HFFc6 (cell line): ENCODE results near the gene NFATC3. TPM values are rescaled to one million over a fixed set of nuclear protein-coding genes. Genes with fewer than 3 reads are reported as not detected.
"Not testable (repeated sequence)": the region's sequence is repeated elsewhere in the genome, so short reads cannot be mapped to it uniquely, and the experiment has no call there.

Experiments used
- DNase-seq: peaks from one replicate; pipeline ENCODE4 v3.0.0-alpha.2; 2018
- H3K27ac Mint-ChIP-seq: 2 replicates; pipeline ENCODE4 v1.8.0; 2020; ENCODE audit warnings: mild to moderate bottlenecking, mixed read lengths
- H3K27me3 Mint-ChIP-seq: 2 replicates; pipeline ENCODE4 v1.8.0; 2021; ENCODE audit warnings: mild to moderate bottlenecking, moderate library complexity, mixed read lengths; ENCODE audit not compliant: insufficient read depth
- H3K36me3 Mint-ChIP-seq: 2 replicates; pipeline ENCODE4 v1.8.0; 2021; ENCODE audit warnings: low read depth, mixed read lengths
- H3K4me1 Mint-ChIP-seq: 2 replicates; pipeline ENCODE4 v1.8.0; 2020; ENCODE audit warnings: low read depth, mixed read lengths
- H3K4me3 Mint-ChIP-seq: 2 replicates; pipeline ENCODE4 v1.8.0; 2020; ENCODE audit warnings: mild to moderate bottlenecking, moderate library complexity, mixed read lengths
- H3K9me3 Mint-ChIP-seq: 2 replicates; pipeline ENCODE4 v1.8.0; 2020; ENCODE audit warnings: mild to moderate bottlenecking, mixed read lengths
- total RNA-seq, 6 experiments: library from RNA; stranded (reverse); fragmentation: NEBNext Ultra II Directional; extraction: Animal tissue kit (Norgen Biotek cat#: 25700); gene quantifications; 2 replicates in 1 of 6; 3 replicates in 5 of 6; pipeline ENCODE4 v1.2.3, GENCODE V29; 2021
- TF ChIP-seq, protein P1 (sequence below): fragments of 200-600 bp; sonication (generic); IDR thresholded peaks from 2 replicates; pipeline ENCODE4 v1.5.0; 2021; ENCODE audit warnings: antibody characterized with exemption, mild to moderate bottlenecking

The NFATC3 gene
- total RNA-seq, 6 experiments from 2014 or later = 17.2 to 20.7 (median 19.9) TPM

DNA sequence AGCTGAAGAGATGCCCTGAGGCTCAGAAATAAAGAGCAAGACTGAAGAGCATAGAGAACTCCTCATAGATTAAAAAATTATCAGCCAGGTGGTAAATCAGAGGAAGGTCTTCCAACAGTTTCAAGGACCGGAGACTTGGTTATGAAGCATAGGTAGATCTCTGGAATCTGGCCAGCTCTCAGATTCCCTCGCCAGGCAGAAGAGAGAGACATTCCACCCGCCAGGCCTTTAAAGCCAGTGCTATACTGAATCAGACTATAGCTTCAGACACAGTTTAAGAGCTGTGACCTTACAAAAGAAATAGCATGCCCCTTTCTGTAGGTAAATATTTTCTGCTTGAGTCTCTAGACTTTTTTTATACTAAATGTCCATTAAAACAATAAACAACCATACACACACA, 70.3 kb downstream of the NFATC3 start:
- no peaks in the 10 kb centered on the region; the same call in none of the 2 replicates for H3K27me3 Mint-ChIP-seq
- no peaks in the 10 kb centered on the region for H3K36me3 Mint-ChIP-seq
- no peak overlapping the region for H3K4me3 Mint-ChIP-seq
- H3K9me3 Mint-ChIP-seq = no peaks in the 10 kb centered on the region
- DNase-seq = no peak
- H3K27ac Mint-ChIP-seq = no peak overlapping the region
- peaks cover 28% of the 10 kb centered on the region for H3K4me1 Mint-ChIP-seq
- TF ChIP-seq, protein P1, sequence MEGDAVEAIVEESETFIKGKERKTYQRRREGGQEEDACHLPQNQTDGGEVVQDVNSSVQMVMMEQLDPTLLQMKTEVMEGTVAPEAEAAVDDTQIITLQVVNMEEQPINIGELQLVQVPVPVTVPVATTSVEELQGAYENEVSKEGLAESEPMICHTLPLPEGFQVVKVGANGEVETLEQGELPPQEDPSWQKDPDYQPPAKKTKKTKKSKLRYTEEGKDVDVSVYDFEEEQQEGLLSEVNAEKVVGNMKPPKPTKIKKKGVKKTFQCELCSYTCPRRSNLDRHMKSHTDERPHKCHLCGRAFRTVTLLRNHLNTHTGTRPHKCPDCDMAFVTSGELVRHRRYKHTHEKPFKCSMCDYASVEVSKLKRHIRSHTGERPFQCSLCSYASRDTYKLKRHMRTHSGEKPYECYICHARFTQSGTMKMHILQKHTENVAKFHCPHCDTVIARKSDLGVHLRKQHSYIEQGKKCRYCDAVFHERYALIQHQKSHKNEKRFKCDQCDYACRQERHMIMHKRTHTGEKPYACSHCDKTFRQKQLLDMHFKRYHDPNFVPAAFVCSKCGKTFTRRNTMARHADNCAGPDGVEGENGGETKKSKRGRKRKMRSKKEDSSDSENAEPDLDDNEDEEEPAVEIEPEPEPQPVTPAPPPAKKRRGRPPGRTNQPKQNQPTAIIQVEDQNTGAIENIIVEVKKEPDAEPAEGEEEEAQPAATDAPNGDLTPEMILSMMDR = no peak

GRCh38 chr16:68162413-68162812, 77.2 kb downstream of the NFATC3 start:
- H3K27ac Mint-ChIP-seq = no peak overlapping the region
- H3K4me3 Mint-ChIP-seq = no peak overlapping the region
- H3K36me3 Mint-ChIP-seq = peaks cover 6% of the 10 kb centered on the region
- H3K4me1 Mint-ChIP-seq = peaks cover 4% of the 10 kb centered on the region
- no peak for DNase-seq
- TF ChIP-seq, protein P1 = no peak
- no peaks in the 10 kb centered on the region; the same call in 1 of the 2 replicates for H3K27me3 Mint-ChIP-seq
- no peaks in the 10 kb centered on the region for H3K9me3 Mint-ChIP-seq

- not testable (repeated sequence) for H3K27ac Mint-ChIP-seq, H3K4me1 Mint-ChIP-seq, H3K27me3 Mint-ChIP-seq, DNase-seq, H3K36me3 Mint-ChIP-seq, H3K4me3 Mint-ChIP-seq, H3K9me3 Mint-ChIP-seq
Observed at GRCh38 chr16:68163275-68163674, 78.1 kb downstream of the NFATC3 start.

GRCh38 chr16:68166264-68166663, 81.1 kb downstream of the NFATC3 start:
- TF ChIP-seq, protein P1 = no peak
- peaks cover 6% of the 10 kb centered on the region for H3K36me3 Mint-ChIP-seq
- no peaks in the 10 kb centered on the region; the same call in 1 of the 2 replicates for H3K27me3 Mint-ChIP-seq
- H3K27ac Mint-ChIP-seq = no peak overlapping the region
- no peak for DNase-seq
- no peak overlapping the region for H3K4me3 Mint-ChIP-seq
- H3K4me1 Mint-ChIP-seq = no peaks in the 10 kb centered on the region
- H3K9me3 Mint-ChIP-seq = no peaks in the 10 kb centered on the region

DNA sequence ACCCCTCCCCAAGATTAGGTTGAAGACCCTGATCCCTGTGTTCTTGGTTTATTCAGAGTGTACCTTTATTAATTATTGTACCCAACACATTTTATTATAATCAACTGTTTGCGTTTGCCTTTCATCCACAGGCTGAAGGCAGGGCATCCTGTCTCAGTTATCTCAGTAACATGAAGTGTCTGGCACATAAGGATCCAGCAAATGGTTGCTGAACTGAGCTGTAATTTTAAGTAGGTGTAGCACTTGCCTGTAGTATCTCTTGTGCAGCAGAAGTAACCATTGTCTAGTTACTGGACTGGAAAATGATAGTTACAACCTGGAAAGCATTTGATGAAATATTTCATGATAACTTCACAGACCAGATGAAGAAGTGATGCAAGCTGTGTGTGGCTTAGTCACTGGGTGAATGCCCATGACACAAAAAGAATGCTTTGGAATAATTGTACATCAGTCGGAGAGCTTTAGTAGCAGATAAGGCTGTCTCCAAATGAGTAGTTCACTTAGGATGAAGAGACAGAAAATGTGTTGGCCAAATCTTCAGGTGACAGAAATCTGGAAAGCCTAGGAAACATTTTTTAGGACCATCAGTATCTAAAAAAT, 94.1 kb downstream of the NFATC3 start:
- H3K9me3 Mint-ChIP-seq = no peaks in the 10 kb centered on the region
- H3K27ac Mint-ChIP-seq = no peak overlapping the region
- H3K36me3 Mint-ChIP-seq = peaks cover 22% of the 10 kb centered on the region
- no peak overlapping the region for H3K4me3 Mint-ChIP-seq
- H3K27me3 Mint-ChIP-seq = no peaks in the 10 kb centered on the region
- TF ChIP-seq, protein P1 = no peak
- no peaks in the 10 kb centered on the region for H3K4me1 Mint-ChIP-seq
- no peak for DNase-seq

DNA sequence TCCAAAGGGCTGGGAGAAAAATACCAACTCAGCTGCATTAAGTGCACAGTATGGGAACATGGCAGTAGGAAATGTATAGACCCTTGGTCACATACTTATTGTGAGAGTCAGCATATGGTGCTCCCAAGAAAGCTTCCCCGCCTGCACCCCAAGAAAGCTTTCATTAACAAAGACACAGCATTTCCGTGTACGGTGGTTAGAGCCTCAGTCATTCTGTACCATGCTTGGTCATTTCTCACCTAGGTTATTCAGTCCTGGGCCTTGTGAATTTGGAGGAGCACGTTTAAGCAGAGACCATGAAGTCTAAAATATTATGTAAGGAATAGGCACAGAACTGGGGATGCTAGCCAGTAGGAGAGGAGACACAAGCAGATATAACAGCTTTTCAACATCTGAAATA, 94.7 kb downstream of the NFATC3 start:
- no peak overlapping the region for H3K27ac Mint-ChIP-seq
- DNase-seq = no peak
- H3K27me3 Mint-ChIP-seq = no peaks in the 10 kb centered on the region
- H3K36me3 Mint-ChIP-seq = peaks cover 24% of the 10 kb centered on the region
- H3K4me1 Mint-ChIP-seq = no peaks in the 10 kb centered on the region
- no peak overlapping the region for H3K4me3 Mint-ChIP-seq
- TF ChIP-seq, protein P1 = no peak
- no peaks in the 10 kb centered on the region for H3K9me3 Mint-ChIP-seq
